Bronchial epithelial cell (primary cell): Measurements from ENCODE around the gene NR2E1. TPM values are rescaled to one million over a fixed set of nuclear protein-coding genes. Genes with fewer than 3 reads are reported as not detected.

ENCODE experiments used
- DNase-seq: peaks from one replicate; pipeline ENCODE4 v3.0.0-alpha.2; 2010; ENCODE audit warnings: low read depth
- FAIRE-seq: peaks from 2 replicates; lab custom pipeline; 2011; peaks lifted over from hg19 to GRCh38; lab: Jason Lieb, UNC
- H3K27me3 ChIP-seq: 2 replicates; pipeline ENCODE4 v1.5.1; 2011; ENCODE audit warnings: low read length; ENCODE audit not compliant: control insufficient read depth, insufficient read depth
- H3K36me3 ChIP-seq: 2 replicates; pipeline ENCODE4 v1.5.1; 2011; ENCODE audit warnings: low read length; ENCODE audit not compliant: control insufficient read depth, insufficient read depth
- H3K4me3 ChIP-seq: 2 replicates; pipeline ENCODE4 v1.5.1; 2011; ENCODE audit warnings: mild to moderate bottlenecking, low read depth, low read length, control low read depth
- CTCF ChIP-seq: IDR thresholded peaks from 2 replicates; pipeline ENCODE4 v1.5.1; 2011; ENCODE audit warnings: mild to moderate bottlenecking, moderate library complexity, low read length, control low read depth, inconsistent platforms; ENCODE audit not compliant: insufficient read depth, severe bottlenecking
- total RNA-seq: library from RNA; depleted of rRNA; stranded (reverse); fragments of >200 nt; gene quantifications from 2 replicates; pipeline ENCODE4 v1.2.1, GENCODE V29; 2014

Gene NR2E1
- total RNA-seq, 1 donor from 2014 or later = not detected

DNA sequence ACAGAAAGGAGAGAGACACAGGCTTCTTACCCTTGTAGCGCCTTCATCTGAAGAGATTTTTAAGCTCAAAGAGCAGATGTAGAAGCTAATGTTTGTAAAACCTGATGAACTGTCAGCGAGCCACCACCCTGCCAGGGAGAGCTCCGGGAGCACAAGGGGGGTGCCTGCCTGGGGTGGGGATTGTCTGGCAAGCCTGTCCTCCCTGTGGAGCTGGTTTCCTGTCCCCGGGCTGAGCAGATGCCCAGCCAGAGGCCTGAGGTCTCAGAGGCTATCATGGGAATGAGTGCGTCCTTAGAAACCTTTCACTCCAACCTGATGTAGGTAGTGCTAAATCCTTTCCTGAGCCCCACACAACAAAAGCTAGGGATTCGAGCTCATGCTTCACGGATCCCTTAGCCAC, 41.9 kb upstream of the NR2E1 start:
- DNase-seq (no peak), FAIRE-seq (no peak)
- no peak for TF ChIP-seq CTCF
- no peak overlapping the region for H3K4me3 ChIP-seq
- H3K36me3 ChIP-seq = no peaks in the 10 kb centered on the region
- peaks cover 24% of the 10 kb centered on the region for H3K27me3 ChIP-seq

DNA sequence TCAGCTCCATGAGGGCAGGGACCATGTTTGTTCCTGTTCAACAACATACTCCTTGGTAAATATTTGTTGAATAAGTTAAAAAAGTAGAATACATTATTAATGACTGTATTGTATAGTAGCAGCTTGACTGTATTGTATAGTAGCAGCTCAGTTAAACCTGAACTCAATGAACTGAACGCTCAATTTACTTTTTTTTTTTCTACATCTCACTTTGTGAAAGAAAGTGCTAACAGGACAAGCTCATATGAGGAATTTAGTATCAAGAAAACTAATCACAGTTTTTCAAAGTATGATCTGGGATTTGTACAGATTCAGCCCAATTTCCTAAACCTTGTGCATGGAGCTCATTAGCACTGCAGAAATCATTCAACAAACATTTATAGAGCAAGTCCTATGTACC, 38.8 kb upstream of the NR2E1 start:
- TF ChIP-seq CTCF = no peak
- Histone ChIP-seq H3K4me3 (no peak overlapping the region), H3K36me3 (no peaks in the 10 kb centered on the region), H3K27me3 (peaks cover 12% of the 10 kb centered on the region)
- no peak for DNase-seq
- no peak for FAIRE-seq

DNA sequence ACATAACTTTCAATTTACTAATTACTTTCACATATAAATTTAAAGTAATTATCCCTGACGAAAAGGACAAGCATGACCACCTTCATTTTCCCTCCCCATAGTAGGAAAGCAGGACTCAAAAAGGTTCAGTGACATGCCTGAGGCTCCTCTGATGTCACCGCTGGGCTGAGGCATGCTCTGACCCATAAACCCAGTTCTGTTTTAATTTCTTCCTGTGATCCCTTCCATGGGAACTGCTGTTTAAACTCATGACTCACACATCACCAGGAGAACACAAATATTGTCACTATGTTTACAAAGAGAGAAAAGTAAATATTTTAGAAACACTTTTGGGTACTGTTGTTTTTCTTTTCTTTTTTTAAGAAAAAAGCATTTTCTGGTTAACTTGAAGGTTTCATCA, 38.0 kb upstream of the NR2E1 start:
- Histone ChIP-seq H3K36me3 (no peaks in the 10 kb centered on the region), H3K27me3 (peaks cover 11% of the 10 kb centered on the region), H3K4me3 (no peak overlapping the region)
- FAIRE-seq (no peak), DNase-seq (peak; percentile 84)
- no peak for TF ChIP-seq CTCF

- no peak for TF ChIP-seq CTCF
- Histone ChIP-seq H3K27me3 (no peaks in the 10 kb centered on the region), H3K36me3 (no peaks in the 10 kb centered on the region), H3K4me3 (no peak overlapping the region)
- no peak for FAIRE-seq
- DNase-seq = no peak
Measured at GRCh38 chr6:108130262-108130661, 35.6 kb upstream of the NR2E1 start.

GRCh38 chr6:108132863-108133262, 33.0 kb upstream of the NR2E1 start:
- peaks cover 2% of the 10 kb centered on the region for H3K27me3 ChIP-seq
- H3K4me3 ChIP-seq = no peak overlapping the region
- no peaks in the 10 kb centered on the region for H3K36me3 ChIP-seq
- no peak for FAIRE-seq
- TF ChIP-seq CTCF = no peak
- DNase-seq = no peak

DNA sequence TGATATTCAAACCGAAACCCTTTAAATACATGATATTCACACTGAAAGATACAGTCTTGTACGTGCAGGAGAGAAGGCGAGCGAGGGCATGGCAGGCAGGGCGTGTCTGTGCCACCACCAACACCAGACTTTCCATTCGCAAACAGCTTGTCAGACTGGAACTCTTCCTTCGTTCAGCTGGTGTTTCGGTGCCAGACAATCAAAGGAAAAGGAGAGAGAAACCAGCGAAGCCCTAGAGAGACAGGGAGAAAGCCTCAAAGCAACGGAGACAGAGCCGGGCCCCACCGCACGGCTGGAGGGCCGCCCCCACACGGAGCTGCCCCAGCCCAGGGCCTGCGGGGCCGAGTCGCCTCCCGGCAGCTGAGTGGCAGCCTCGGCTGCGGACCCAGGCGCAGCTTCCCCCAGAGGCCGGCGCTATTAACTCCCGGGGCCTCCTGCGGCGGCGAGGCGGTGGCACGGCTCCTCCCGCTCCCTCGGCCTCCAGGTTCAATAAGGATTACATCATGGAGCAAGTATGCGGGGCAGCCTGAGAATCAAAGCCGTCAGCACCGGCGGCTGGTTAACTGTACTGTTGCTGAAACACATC, 32.1 kb upstream of the NR2E1 start:
- H3K36me3 ChIP-seq = no peaks in the 10 kb centered on the region
- DNase-seq (peak; percentile 76), FAIRE-seq (no peak)
- TF ChIP-seq CTCF = no peak
- H3K4me3 ChIP-seq = peak overlapping the region; percentile 47
- H3K27me3 ChIP-seq = peaks cover 2% of the 10 kb centered on the region
